HEK293T (cell line): Measurements from ENCODE around the gene C1orf174.
"Not testable (repeated sequence)": the region's sequence is repeated elsewhere in the genome, so short reads cannot be mapped to it uniquely, and the experiment has no call there.

Experiments
- BHLHE40 ChIP-seq: fragments of 450-650 bp; IDR thresholded peaks from 2 replicates; pipeline ENCODE4 v1.6.1; 2016; ENCODE audit warnings: mild to moderate bottlenecking, moderate library complexity, borderline replicate concordance
- FOXA1 ChIP-seq: fragments of 450-650 bp; IDR thresholded peaks from 2 replicates; pipeline ENCODE4 v1.6.1; 2016; ENCODE audit warnings: mild to moderate bottlenecking
- FOXK2 ChIP-seq: fragments of 450-650 bp; IDR thresholded peaks from 2 replicates; pipeline ENCODE4 v1.6.1; 2016; ENCODE audit warnings: mild to moderate bottlenecking
- FOXM1 ChIP-seq: fragments of 450-650 bp; IDR thresholded peaks from 2 replicates; pipeline ENCODE4 v1.6.1; 2017; ENCODE audit warnings: mild to moderate bottlenecking, borderline replicate concordance
- L3MBTL2 ChIP-seq: fragments of 450-650 bp; conservative IDR thresholded peaks from 2 replicates; pipeline ENCODE4 v1.6.1; 2016; ENCODE audit warnings: mild to moderate bottlenecking
- LEF1 ChIP-seq: fragments of 450-650 bp; IDR thresholded peaks from 2 replicates; pipeline ENCODE4 v1.6.1; 2017; ENCODE audit warnings: mild to moderate bottlenecking, borderline replicate concordance
- NFRKB ChIP-seq: fragments of 450-650 bp; IDR thresholded peaks from 2 replicates; pipeline ENCODE4 v1.6.1; 2016; ENCODE audit warnings: mild to moderate bottlenecking, moderate library complexity
- SP1 ChIP-seq: fragments of 450-650 bp; IDR thresholded peaks from 2 replicates; pipeline ENCODE4 v1.6.1; 2017
- SUZ12 ChIP-seq: fragments of 450-650 bp; IDR thresholded peaks from 2 replicates; pipeline ENCODE4 v1.6.1; 2016; ENCODE audit warnings: mild to moderate bottlenecking
- TARDBP ChIP-seq: fragments of 450-650 bp; IDR thresholded peaks from 2 replicates; pipeline ENCODE4 v1.6.1; 2016
- ZNF384 ChIP-seq: fragments of 450-650 bp; IDR thresholded peaks from 2 replicates; pipeline ENCODE4 v1.6.1; 2016

GRCh38 chr1:3918359-3918758, 18.3 kb upstream of the C1orf174 start:
- not testable (repeated sequence) for TF ChIP-seq L3MBTL2, SUZ12, ZNF384, BHLHE40, FOXK2, FOXA1, FOXM1, NFRKB, SP1, TARDBP, LEF1
